NCI-H748 (cell line): ENCODE measurements around the gene DDX27.

Source experiments
- DNase-seq: peaks from one replicate; lab custom pipeline; 2025; ENCODE audit not compliant: unreplicated experiment; lab: John Stamatoyannopoulos, UW

The DDX27 gene

GRCh38 chr20:49247792-49248191 is 28.6 kb downstream of the DDX27 start:
- no peak for DNase-seq

- no peak for DNase-seq
Observed at GRCh38 chr20:49248301-49248700, 29.1 kb downstream of the DDX27 start.

GRCh38 chr20:49248879-49249665 is 29.9 kb downstream of the DDX27 start:
- DNase-seq = no peak

- DNase-seq = no peak
Observed at GRCh38 chr20:49252556-49253350, 33.5 kb downstream of the DDX27 start.

GRCh38 chr20:49256261-49256660 is 37.0 kb downstream of the DDX27 start:
- no peak for DNase-seq

GRCh38 chr20:49259284-49259683 is 40.1 kb downstream of the DDX27 start:
- no peak for DNase-seq

GRCh38 chr20:49259799-49260198 is 40.6 kb downstream of the DDX27 start:
- no peak for DNase-seq

- no peak for DNase-seq
Observed at GRCh38 chr20:49260218-49260617, 41.0 kb downstream of the DDX27 start.

- no peak for DNase-seq
Observed at GRCh38 chr20:49261173-49261572, 42.0 kb downstream of the DDX27 start.

- no peak for DNase-seq
Observed at GRCh38 chr20:49262444-49262843, 43.2 kb downstream of the DDX27 start.

- no peak for DNase-seq
Observed at GRCh38 chr20:49267327-49267726, 48.1 kb downstream of the DDX27 start.

GRCh38 chr20:49268600-49269365 is 49.6 kb downstream of the DDX27 start:
- no peak for DNase-seq

GRCh38 chr20:49270177-49270576 is 51.0 kb downstream of the DDX27 start:
- DNase-seq = no peak

- no peak for DNase-seq
Observed at GRCh38 chr20:49270736-49271135, 51.5 kb downstream of the DDX27 start.

GRCh38 chr20:49272654-49273053 is 53.4 kb downstream of the DDX27 start:
- DNase-seq = no peak

GRCh38 chr20:49273696-49274277 is 54.6 kb downstream of the DDX27 start:
- DNase-seq = no peak

GRCh38 chr20:49275216-49275615 is 56.0 kb downstream of the DDX27 start:
- DNase-seq = no peak

GRCh38 chr20:49275636-49276035 is 56.4 kb downstream of the DDX27 start:
- DNase-seq = no peak

GRCh38 chr20:49276161-49276960 is 57.1 kb downstream of the DDX27 start:
- peak; percentile 73 for DNase-seq
